Endodermal cell (in vitro differentiated cells): ENCODE results near the gene GPR65. TPM values are rescaled to one million over a fixed set of nuclear protein-coding genes. Genes with fewer than 3 reads are reported as not detected.

Source experiments
- DNase-seq: peaks from one replicate; pipeline ENCODE4 v3.0.0-alpha.2; 2017
- H3K27ac ChIP-seq: 2 replicates; pipeline ENCODE4 v1.5.1; 2013; ENCODE audit warnings: mild to moderate bottlenecking, low read depth, low read length, moderate library complexity
- H3K27me3 ChIP-seq: 2 replicates; pipeline ENCODE4 v1.6.1; 2013; ENCODE audit warnings: mild to moderate bottlenecking, low read length, moderate library complexity; ENCODE audit not compliant: insufficient read depth, control insufficient read depth, poor library complexity, severe bottlenecking
- H3K36me3 ChIP-seq: 2 replicates; pipeline ENCODE4 v1.7.0; 2013; ENCODE audit warnings: mild to moderate bottlenecking, low read length, moderate library complexity; ENCODE audit not compliant: control insufficient read depth, insufficient read depth
- H3K4me1 ChIP-seq: one replicate; pipeline ENCODE4 v1.7.0; 2013; ENCODE audit warnings: low read length; ENCODE audit not compliant: control insufficient read depth, insufficient read depth
- H3K4me3 ChIP-seq: 2 replicates; pipeline ENCODE4 v1.5.1; 2013; ENCODE audit warnings: mild to moderate bottlenecking, low read length, moderate library complexity
- H3K9ac ChIP-seq: 2 replicates; pipeline ENCODE4 v1.6.1; 2013; ENCODE audit warnings: mild to moderate bottlenecking, low read length, moderate library complexity; ENCODE audit not compliant: poor library complexity, severe bottlenecking; ENCODE audit errors: extremely low read depth
- H3K9me3 ChIP-seq: 2 replicates; pipeline ENCODE4 v1.6.1; 2013; ENCODE audit warnings: mild to moderate bottlenecking, low read length, moderate library complexity; ENCODE audit not compliant: control insufficient read depth
- H3K27ac Mint-ChIP-seq: 2 replicates; pipeline ENCODE4 v1.8.0; 2020; ENCODE audit warnings: mixed read lengths
- H3K27me3 Mint-ChIP-seq: 2 replicates; pipeline ENCODE4 v1.8.0; 2021; ENCODE audit warnings: mild to moderate bottlenecking, mixed read lengths; ENCODE audit not compliant: insufficient read depth
- H3K36me3 Mint-ChIP-seq: 2 replicates; pipeline ENCODE4 v1.8.0; 2020; ENCODE audit warnings: low read depth, mixed read lengths
- H3K4me1 Mint-ChIP-seq: 2 replicates; pipeline ENCODE4 v1.8.0; 2020; ENCODE audit warnings: mixed read lengths
- H3K4me3 Mint-ChIP-seq: 2 replicates; pipeline ENCODE4 v1.8.0; 2020; ENCODE audit warnings: mild to moderate bottlenecking, moderate library complexity, mixed read lengths
- H3K9me3 Mint-ChIP-seq: 2 replicates; pipeline ENCODE4 v1.8.0; 2020; ENCODE audit warnings: mild to moderate bottlenecking, mixed read lengths
- whole genome bisulfite sequencing, 2 experiments: methylation state at CpG; one replicate each; pipeline versions ENCODE4 v1.1.5 to v1.1.7; 2013; ENCODE audit warnings: missing lambda C conversion rate in 2 of 2, mixed read lengths in 1 of 2; ENCODE audit not compliant: insufficient coverage in 1 of 2, insufficient read length in 1 of 2; 5-methylcytosine and 5-hydroxymethylcytosine counted together
- total RNA-seq, 2 donors: library from RNA; stranded (reverse); fragmentation: NEBNext Ultra II Directional in 1 of 2; extraction: Animal tissue kit (Norgen Biotek cat#: 25700) in 1 of 2; gene quantifications; 2 replicates in 1 of 2; 3 replicates in 1 of 2; pipeline ENCODE4 v1.2.1, GENCODE V29; 2021
- TF ChIP-seq, protein P1 (sequence below): fragments of 200-600 bp; sonication (generic); conservative IDR thresholded peaks from 2 replicates; pipeline ENCODE4 v1.5.0; 2021; ENCODE audit warnings: antibody characterized with exemption, mild to moderate bottlenecking

Gene GPR65
- total RNA-seq, 2 donors from 2014 or later: not detected

DNA sequence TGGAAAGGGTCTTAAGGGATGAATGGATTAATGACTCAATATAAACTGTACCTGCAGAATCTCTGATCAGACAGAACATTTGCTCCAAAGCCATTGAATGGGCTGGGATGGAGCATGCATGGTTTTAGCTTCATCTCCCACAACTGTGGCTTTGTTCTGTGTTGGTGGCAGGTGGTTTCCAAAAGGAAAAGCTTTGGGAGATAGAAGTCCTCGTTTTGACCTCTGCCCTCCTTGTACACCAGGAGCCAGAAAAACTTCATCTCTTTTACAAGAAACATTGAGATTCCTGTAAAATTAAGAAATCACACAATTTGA is 39.5 kb downstream of the GPR65 start:
- no peak overlapping the region for H3K4me3 Mint-ChIP-seq
- no peaks in the 10 kb centered on the region for H3K36me3 Mint-ChIP-seq
- Histone ChIP-seq H3K9me3 (no peaks in the 10 kb centered on the region), H3K4me1 (no peaks in the 10 kb centered on the region), H3K9ac (no peak overlapping the region), H3K4me3 (no peak overlapping the region), H3K27ac (no peak overlapping the region), H3K36me3 (no peaks in the 10 kb centered on the region), H3K27me3 (no peaks in the 10 kb centered on the region)
- no peak overlapping the region for H3K27ac Mint-ChIP-seq
- TF ChIP-seq, protein P1, sequence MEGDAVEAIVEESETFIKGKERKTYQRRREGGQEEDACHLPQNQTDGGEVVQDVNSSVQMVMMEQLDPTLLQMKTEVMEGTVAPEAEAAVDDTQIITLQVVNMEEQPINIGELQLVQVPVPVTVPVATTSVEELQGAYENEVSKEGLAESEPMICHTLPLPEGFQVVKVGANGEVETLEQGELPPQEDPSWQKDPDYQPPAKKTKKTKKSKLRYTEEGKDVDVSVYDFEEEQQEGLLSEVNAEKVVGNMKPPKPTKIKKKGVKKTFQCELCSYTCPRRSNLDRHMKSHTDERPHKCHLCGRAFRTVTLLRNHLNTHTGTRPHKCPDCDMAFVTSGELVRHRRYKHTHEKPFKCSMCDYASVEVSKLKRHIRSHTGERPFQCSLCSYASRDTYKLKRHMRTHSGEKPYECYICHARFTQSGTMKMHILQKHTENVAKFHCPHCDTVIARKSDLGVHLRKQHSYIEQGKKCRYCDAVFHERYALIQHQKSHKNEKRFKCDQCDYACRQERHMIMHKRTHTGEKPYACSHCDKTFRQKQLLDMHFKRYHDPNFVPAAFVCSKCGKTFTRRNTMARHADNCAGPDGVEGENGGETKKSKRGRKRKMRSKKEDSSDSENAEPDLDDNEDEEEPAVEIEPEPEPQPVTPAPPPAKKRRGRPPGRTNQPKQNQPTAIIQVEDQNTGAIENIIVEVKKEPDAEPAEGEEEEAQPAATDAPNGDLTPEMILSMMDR: no peak
- no peaks in the 10 kb centered on the region for H3K4me1 Mint-ChIP-seq
- H3K9me3 Mint-ChIP-seq: no peaks in the 10 kb centered on the region
- 83% methylated on average over 1 of the region's 1 CpG; no CpG with 5 or more reads in 1 of the 2 experiments for WGBS, 2 experiments
- DNase-seq: no peak
- no peaks in the 10 kb centered on the region for H3K27me3 Mint-ChIP-seq

DNA sequence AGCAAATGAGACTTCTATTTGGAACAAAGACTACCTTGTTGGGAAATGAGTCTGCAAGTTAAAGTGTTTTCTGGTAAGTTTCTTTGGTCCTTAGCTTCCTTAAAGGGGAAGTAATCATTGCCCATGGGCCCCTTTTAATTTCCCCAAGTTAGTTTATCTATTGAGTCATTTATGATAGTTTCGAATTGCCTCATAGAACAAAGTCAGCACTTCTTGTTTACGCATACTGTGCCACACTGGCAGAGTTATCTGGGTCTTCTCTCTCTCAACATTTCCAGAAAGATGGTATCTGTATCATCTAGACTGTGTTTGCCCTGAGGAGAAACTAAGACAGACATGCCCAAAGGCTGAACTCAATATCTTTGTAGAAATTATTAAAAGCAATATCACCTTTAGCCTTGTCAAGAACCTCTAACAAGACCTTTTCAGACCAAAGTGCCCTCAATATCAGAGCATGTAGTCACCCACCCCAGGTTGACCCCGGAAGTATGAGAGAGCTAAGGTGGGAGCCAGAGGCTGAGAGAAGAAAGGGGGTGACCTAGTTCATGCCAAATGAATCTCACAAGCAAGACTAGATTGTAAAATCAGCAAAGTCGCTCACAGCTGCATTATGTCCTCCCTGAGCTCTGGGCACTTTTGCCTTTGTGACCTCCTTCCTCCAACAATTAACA is 40.0 kb downstream of the GPR65 start:
- no peaks in the 10 kb centered on the region for H3K27me3 Mint-ChIP-seq
- peaks cover 2% of the 10 kb centered on the region for H3K4me1 Mint-ChIP-seq
- H3K9me3 ChIP-seq: no peaks in the 10 kb centered on the region
- no peak overlapping the region for H3K4me3 ChIP-seq
- 96 to 98% methylated on average over 2 to 4 of the region's 4 CpGs for WGBS, 2 experiments
- H3K27ac Mint-ChIP-seq: no peak overlapping the region
- no peak overlapping the region for H3K9ac ChIP-seq
- no peaks in the 10 kb centered on the region for H3K27me3 ChIP-seq
- DNase-seq: no peak
- TF ChIP-seq, protein P1: no peak
- H3K9me3 Mint-ChIP-seq: no peaks in the 10 kb centered on the region
- H3K36me3 ChIP-seq: no peaks in the 10 kb centered on the region
- H3K4me1 ChIP-seq: no peaks in the 10 kb centered on the region
- H3K27ac ChIP-seq: no peak overlapping the region
- no peak overlapping the region for H3K4me3 Mint-ChIP-seq
- H3K36me3 Mint-ChIP-seq: no peaks in the 10 kb centered on the region

DNA sequence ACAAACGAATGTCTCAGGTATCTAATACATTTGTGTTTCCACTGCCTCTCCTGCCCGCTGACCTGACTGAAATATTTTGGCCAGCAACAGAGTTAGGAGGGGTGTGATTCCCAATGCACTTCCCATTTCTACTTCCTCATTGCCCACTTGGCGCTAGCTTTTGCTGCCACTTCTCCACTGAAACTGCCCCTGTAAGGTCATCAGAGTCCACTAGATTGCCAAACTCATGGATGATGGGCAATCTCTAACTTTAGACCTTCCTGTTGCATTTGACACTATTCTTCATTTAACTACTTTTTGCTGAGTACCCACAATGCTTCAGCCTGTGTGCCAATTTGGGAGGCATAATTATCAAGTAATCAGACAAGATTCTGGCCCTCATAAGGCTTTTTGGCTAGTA is 40.8 kb downstream of the GPR65 start:
- H3K4me1 ChIP-seq: no peaks in the 10 kb centered on the region
- H3K36me3 Mint-ChIP-seq: no peaks in the 10 kb centered on the region
- no peak for DNase-seq
- H3K4me1 Mint-ChIP-seq: peaks cover 4% of the 10 kb centered on the region
- H3K36me3 ChIP-seq: no peaks in the 10 kb centered on the region
- H3K27me3 ChIP-seq: no peaks in the 10 kb centered on the region
- 92 to 96% methylated on average over 1 to 3 of the region's 3 CpGs for WGBS, 2 experiments
- H3K27me3 Mint-ChIP-seq: no peaks in the 10 kb centered on the region
- TF ChIP-seq, protein P1: no peak
- no peak overlapping the region for H3K4me3 Mint-ChIP-seq
- H3K27ac Mint-ChIP-seq: no peak overlapping the region
- no peak overlapping the region for H3K27ac ChIP-seq
- H3K9me3 ChIP-seq: no peaks in the 10 kb centered on the region
- no peak overlapping the region for H3K9ac ChIP-seq
- H3K4me3 ChIP-seq: no peak overlapping the region
- H3K9me3 Mint-ChIP-seq: no peaks in the 10 kb centered on the region
